ENCODE results near the gene DRAP1. TPM values are rescaled to one million over a fixed set of nuclear protein-coding genes. Genes with fewer than 3 reads are reported as not detected.
"Not testable (repeated sequence)": the region's sequence is repeated elsewhere in the genome, so short reads cannot be mapped to it uniquely, and the experiment has no call there.

The DRAP1 gene
- total RNA-seq, 1 experiment from 2014 or later = 114 TPM

DNA sequence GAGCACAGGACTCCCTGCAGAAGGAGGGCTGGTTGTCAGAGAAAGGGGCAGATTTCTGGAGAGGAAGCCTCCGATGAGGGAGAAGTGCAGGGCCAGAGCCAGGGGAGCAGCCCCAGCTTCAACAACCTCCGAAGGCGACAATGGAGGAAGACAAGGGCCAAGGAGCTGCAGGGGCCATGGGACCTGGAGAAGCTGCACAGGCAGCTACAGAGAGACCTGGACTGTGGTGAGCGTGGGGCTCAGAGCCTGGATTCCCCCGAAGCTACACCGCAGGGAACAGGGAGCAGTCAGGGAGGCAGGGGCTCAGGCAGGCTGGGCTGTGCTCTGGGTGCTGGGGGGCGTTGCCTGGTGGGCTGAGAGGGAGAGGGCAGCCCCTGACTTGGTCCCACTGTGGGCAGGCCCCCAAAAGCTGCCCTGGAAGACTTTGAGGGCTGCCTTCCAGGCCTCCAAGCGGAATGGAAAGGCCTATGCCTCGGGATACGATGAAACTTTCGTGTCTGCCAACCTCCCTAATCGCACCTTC, 28.4 kb downstream of the DRAP1 start (continued):
- no peak for TF ChIP-seq TCF7 (CRISPR knock-in tag; IDR thresholded peaks at IDR 0.05; ENCODE audit: low read depth)

DNA sequence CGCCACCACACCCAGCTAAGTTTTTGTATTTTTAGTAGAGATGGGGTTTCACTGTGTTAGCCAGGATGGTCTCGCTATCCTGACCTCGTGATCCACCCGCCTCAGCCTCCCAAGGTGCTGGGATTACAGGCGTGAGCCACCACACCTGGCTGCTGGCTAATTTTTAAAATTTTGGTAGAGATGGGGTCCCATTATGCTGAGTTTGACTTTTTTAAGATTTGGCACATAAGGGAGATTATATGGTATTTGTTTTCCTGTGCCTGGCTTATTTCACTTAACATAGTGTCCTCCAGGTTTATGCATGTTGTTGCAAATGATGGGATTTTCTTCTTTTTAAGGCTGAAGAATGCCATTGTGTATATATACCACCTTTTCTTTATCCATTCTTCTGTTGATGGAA, 31.5 kb downstream of the DRAP1 start:
- DNase-seq (ENCODE audit: low spot score); CTCF ChIA-PET; H3K27ac Mint-ChIP-seq; POLR2A ChIA-PET; H3K9me3 Mint-ChIP-seq; H3K4me3 Mint-ChIP-seq; H3K27me3 Mint-ChIP-seq (ENCODE audit: low read depth); H3K36me3 Mint-ChIP-seq; ATAC-seq: not testable (repeated sequence)
- peaks cover 19% of the 10 kb centered on the region for H3K4me1 Mint-ChIP-seq

DNA sequence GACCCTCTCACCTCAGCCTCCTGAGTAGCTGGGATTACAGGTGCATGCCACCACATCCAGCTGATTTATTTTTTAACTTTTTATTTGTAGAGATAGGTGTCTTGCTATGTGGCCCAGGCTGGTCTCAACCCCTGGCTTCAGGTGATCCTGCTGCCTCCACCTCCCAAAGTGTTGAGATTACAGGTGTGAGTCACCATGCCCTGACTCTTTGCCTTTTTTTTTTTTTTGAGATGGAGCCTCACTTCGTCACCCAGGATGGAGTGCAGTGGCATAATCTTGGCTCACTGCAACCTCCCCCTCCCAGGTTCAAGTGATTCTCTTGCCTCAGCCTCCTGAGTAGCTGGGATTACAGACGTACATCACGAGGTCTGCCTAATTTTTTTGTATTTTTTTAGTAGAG, 32.4 kb downstream of the DRAP1 start:
- CTCF ChIA-PET = interaction anchor here (0.9 to 1.7 kb wide), 2 partner anchors 63 to 71 kb away, joined by 3 to 7 read pairs; partner anchors contain the start of gene FIBP
- DNase-seq (ENCODE audit: low spot score); H3K36me3 Mint-ChIP-seq; ATAC-seq; POLR2A ChIA-PET; H3K27ac Mint-ChIP-seq; H3K4me3 Mint-ChIP-seq; H3K4me1 Mint-ChIP-seq; H3K9me3 Mint-ChIP-seq; H3K27me3 Mint-ChIP-seq (ENCODE audit: low read depth): not testable (repeated sequence)

DNA sequence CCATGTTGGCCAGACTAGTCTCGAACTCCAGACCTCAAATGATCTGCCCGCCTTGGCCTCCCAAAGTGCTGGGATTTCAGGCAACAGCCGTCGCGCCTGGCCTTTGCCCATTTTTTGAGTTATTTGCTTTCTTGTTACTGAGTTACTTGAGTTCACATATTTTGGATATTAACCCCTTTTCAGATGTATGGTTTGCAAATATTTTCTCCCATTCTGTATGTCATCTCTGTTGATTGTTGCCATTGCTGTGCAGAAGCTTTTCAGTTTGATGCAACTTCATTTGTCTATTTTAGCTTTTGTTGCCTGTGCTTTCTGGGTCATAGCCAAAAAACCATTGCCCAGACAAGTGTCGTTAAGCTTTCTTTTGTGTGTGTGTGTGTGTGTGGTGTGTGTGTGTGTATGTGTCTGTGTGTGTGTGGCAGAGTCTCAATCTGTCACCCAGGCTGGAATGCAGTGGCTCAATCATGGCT, 32.9 kb downstream of the DRAP1 start:
- no peaks in the 10 kb centered on the region for H3K27me3 Mint-ChIP-seq (ENCODE audit: low read depth)

DNA sequence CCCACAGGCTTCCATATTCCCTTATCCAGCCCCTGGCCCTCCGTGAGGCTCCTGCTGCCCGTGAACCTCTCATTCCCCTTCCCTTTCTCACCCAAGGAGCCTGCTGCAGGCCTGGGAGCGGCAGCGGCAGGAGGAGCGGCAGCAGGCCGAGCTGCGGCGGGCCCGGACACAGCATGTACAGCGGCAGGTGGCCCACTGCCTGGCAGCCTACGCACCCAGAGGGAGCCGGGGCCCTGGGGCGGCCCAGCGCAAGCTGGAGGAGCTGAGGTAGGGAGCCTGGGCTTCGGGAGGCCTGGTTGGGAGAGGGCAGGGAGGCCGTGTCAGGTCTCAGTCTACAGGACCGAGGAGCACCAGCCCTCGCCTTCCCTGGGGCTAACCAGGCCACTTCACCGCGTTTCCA, 34.2 kb downstream of the DRAP1 start:
- Mint-ChIP-seq H3K9me3 (no peaks in the 10 kb centered on the region), H3K4me3 (no peak overlapping the region), H3K36me3 (no peaks in the 10 kb centered on the region), H3K27ac (no peak overlapping the region), H3K4me1 (peaks cover 3% of the 10 kb centered on the region; the same call in 1 of the 2 replicates), H3K27me3 (ENCODE audit: low read depth) (peaks cover 3% of the 10 kb centered on the region; the same call in 1 of the 2 replicates)
- CTCF ChIA-PET = interaction anchor here (1.0 to 2.2 kb wide), 3 partner anchors 22 to 65 kb away, joined by 4 to 9 read pairs (median 7); partner anchors contain the start of gene FIBP
- DNase-seq (ENCODE audit: low spot score) (no peak), ATAC-seq (no peak)
- POLR2A ChIA-PET = interaction anchor here (0.7 kb wide), 1 partner anchor 31 kb away, joined by 3 read pairs; no protein-coding TSS in a partner anchor
- TF ChIP-seq CREB1 (CRISPR knock-in tag; IDR thresholded peaks at IDR 0.05) (no peak), RORB (CRISPR knock-in tag; IDR thresholded peaks at IDR 0.05) (no peak), ZBTB21 (CRISPR knock-in tag; IDR thresholded peaks at IDR 0.05; ENCODE audit: borderline replicate concordance) (no peak), JUN (CRISPR knock-in tag; IDR thresholded peaks at IDR 0.05) (no peak), ZNF219 (CRISPR knock-in tag; IDR thresholded peaks at IDR 0.05; ENCODE audit: borderline replicate concordance) (no peak), NFYB (CRISPR knock-in tag; conservative IDR thresholded peaks at IDR 0.05; ENCODE audit: low read depth) (no peak), ZNF423 (CRISPR knock-in tag; IDR thresholded peaks at IDR 0.05) (no peak), GTF2I (CRISPR knock-in tag; conservative IDR thresholded peaks at IDR 0.05) (no peak), NR3C1 (CRISPR knock-in tag; conservative IDR thresholded peaks at IDR 0.05; ENCODE audit: low read depth) (no peak)
- TF ChIP-seq, protein P1, sequence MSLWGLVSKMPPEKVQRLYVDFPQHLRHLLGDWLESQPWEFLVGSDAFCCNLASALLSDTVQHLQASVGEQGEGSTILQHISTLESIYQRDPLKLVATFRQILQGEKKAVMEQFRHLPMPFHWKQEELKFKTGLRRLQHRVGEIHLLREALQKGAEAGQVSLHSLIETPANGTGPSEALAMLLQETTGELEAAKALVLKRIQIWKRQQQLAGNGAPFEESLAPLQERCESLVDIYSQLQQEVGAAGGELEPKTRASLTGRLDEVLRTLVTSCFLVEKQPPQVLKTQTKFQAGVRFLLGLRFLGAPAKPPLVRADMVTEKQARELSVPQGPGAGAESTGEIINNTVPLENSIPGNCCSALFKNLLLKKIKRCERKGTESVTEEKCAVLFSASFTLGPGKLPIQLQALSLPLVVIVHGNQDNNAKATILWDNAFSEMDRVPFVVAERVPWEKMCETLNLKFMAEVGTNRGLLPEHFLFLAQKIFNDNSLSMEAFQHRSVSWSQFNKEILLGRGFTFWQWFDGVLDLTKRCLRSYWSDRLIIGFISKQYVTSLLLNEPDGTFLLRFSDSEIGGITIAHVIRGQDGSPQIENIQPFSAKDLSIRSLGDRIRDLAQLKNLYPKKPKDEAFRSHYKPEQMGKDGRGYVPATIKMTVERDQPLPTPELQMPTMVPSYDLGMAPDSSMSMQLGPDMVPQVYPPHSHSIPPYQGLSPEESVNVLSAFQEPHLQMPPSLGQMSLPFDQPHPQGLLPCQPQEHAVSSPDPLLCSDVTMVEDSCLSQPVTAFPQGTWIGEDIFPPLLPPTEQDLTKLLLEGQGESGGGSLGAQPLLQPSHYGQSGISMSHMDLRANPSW (CRISPR knock-in tag; conservative IDR thresholded peaks at IDR 0.05; ENCODE audit: low read depth) = no peak
- TF ChIP-seq, protein P2, sequence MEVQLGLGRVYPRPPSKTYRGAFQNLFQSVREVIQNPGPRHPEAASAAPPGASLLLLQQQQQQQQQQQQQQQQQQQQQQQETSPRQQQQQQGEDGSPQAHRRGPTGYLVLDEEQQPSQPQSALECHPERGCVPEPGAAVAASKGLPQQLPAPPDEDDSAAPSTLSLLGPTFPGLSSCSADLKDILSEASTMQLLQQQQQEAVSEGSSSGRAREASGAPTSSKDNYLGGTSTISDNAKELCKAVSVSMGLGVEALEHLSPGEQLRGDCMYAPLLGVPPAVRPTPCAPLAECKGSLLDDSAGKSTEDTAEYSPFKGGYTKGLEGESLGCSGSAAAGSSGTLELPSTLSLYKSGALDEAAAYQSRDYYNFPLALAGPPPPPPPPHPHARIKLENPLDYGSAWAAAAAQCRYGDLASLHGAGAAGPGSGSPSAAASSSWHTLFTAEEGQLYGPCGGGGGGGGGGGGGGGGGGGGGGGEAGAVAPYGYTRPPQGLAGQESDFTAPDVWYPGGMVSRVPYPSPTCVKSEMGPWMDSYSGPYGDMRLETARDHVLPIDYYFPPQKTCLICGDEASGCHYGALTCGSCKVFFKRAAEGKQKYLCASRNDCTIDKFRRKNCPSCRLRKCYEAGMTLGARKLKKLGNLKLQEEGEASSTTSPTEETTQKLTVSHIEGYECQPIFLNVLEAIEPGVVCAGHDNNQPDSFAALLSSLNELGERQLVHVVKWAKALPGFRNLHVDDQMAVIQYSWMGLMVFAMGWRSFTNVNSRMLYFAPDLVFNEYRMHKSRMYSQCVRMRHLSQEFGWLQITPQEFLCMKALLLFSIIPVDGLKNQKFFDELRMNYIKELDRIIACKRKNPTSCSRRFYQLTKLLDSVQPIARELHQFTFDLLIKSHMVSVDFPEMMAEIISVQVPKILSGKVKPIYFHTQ (CRISPR knock-in tag; IDR thresholded peaks at IDR 0.05) = no peak
- TF ChIP-seq, protein P3, sequence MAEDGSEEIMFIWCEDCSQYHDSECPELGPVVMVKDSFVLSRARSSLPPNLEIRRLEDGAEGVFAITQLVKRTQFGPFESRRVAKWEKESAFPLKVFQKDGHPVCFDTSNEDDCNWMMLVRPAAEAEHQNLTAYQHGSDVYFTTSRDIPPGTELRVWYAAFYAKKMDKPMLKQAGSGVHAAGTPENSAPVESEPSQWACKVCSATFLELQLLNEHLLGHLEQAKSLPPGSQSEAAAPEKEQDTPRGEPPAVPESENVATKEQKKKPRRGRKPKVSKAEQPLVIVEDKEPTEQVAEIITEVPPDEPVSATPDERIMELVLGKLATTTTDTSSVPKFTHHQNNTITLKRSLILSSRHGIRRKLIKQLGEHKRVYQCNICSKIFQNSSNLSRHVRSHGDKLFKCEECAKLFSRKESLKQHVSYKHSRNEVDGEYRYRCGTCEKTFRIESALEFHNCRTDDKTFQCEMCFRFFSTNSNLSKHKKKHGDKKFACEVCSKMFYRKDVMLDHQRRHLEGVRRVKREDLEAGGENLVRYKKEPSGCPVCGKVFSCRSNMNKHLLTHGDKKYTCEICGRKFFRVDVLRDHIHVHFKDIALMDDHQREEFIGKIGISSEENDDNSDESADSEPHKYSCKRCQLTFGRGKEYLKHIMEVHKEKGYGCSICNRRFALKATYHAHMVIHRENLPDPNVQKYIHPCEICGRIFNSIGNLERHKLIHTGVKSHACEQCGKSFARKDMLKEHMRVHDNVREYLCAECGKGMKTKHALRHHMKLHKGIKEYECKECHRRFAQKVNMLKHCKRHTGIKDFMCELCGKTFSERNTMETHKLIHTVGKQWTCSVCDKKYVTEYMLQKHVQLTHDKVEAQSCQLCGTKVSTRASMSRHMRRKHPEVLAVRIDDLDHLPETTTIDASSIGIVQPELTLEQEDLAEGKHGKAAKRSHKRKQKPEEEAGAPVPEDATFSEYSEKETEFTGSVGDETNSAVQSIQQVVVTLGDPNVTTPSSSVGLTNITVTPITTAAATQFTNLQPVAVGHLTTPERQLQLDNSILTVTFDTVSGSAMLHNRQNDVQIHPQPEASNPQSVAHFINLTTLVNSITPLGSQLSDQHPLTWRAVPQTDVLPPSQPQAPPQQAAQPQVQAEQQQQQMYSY (CRISPR knock-in tag; IDR thresholded peaks at IDR 0.05) = no peak
- TF ChIP-seq, protein P4, sequence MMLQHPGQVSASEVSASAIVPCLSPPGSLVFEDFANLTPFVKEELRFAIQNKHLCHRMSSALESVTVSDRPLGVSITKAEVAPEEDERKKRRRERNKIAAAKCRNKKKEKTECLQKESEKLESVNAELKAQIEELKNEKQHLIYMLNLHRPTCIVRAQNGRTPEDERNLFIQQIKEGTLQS (CRISPR knock-in tag; conservative IDR thresholded peaks at IDR 0.05) = no peak

More for the DNA sequence above, 32.9 kb downstream of the DRAP1 start:
- ATAC-seq (no peak), DNase-seq (ENCODE audit: low spot score) (no peak)
- Mint-ChIP-seq H3K36me3 (no peaks in the 10 kb centered on the region), H3K27ac (no peak overlapping the region), H3K9me3 (no peaks in the 10 kb centered on the region), H3K4me1 (peaks cover 5% of the 10 kb centered on the region), H3K4me3 (no peak overlapping the region)
- TF ChIP-seq NR1H2 (CRISPR knock-in tag; IDR thresholded peaks at IDR 0.05) (no peak), GABPB1 (CRISPR knock-in tag; IDR thresholded peaks at IDR 0.05) (peak; percentile 51; the same call in 1 of the 2 replicates)
- CTCF ChIA-PET = interaction anchor here (0.9 to 1.7 kb wide), 3 partner anchors 64 to 70 kb away, joined by 3 to 7 read pairs (median 4); partner anchors contain the start of gene FIBP
- POLR2A ChIA-PET = no interaction called here
